ENCODE measurements around the gene CALR3.
A peak's percentile ranks its signal among the peaks of the same experiment; 100 is the strongest.
"Not testable (repeated sequence)": the region's sequence is repeated elsewhere in the genome, so short reads cannot be mapped to it uniquely, and the experiment has no call there.

Gene CALR3

DNA sequence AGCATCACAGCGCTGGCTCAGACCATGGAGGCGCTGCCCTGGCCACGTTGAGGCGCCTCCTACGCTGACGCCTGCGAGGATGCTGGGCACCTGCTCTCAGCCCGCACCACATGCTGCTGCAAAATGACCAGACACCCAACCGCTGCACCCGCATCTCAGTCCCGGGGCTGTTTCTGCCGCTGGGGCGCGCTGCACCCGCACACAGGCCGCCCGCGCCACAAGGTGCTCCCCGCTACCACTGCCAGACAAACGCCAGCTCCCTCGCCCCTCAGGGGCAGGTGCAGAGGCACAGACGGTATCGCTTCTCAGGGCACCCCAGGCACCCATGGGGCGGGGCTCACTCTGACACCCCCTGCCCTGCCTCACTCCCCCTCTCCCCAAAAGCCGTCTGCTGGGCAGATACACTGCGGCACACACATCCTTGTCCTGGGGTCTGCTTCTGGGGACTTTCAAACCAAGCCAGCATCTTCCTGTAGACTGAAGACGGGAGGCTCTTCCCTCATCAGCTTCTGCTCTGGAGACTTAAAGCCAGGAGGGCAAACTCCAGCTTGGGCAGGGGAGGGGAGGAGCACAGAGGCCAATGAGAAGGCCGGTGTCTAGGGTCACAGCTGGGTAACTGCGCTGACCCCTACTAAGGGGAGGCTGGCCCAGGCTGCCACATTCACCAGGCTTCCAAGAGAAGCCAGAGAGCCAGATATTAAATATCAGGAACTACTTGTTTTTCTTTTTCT is 29.9 kb upstream of the CALR3 start:
- no peak for DNase-seq
- intact Hi-C loops (cut with DNase I), result no loop called here

DNA sequence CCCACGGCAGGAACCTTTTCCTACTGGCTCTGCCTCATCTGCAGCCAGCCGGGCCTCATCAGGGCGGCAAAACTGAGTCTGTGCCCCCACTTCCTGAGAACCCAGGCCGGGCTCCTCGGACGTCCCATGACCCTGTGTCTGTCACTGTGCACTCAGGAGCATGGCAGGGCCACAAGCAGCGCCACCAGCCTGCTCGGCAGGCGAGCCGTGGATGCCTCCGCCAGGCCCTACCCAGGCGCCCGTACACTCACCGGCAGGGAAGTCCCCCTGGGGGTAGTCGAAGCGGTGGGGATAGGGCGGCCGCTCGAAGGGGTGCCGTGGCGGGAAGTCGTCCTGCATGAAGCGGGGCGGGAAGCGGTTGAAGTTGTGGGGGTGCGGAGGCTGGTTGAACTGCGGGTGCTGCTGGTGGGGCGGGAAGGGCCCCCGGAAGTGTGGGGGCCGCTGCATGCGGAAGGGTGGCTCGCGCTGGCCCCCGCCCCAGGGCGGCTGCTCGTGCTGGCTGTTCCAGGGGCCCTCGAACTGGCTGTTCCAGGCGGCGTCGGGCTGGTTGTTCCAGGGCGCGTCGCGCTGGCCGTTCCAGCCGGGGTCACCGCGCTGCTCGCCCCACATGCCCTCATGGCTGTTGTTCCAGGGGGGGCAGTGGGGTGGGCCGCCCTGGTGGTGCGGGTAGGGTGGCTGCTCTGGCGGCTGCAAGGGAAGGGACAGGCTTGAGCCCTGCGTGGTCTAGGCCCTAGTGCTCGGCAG is 29.2 kb upstream of the CALR3 start:
- intact Hi-C loops (cut with DNase I), result no loop called here
- no peak for DNase-seq

DNA sequence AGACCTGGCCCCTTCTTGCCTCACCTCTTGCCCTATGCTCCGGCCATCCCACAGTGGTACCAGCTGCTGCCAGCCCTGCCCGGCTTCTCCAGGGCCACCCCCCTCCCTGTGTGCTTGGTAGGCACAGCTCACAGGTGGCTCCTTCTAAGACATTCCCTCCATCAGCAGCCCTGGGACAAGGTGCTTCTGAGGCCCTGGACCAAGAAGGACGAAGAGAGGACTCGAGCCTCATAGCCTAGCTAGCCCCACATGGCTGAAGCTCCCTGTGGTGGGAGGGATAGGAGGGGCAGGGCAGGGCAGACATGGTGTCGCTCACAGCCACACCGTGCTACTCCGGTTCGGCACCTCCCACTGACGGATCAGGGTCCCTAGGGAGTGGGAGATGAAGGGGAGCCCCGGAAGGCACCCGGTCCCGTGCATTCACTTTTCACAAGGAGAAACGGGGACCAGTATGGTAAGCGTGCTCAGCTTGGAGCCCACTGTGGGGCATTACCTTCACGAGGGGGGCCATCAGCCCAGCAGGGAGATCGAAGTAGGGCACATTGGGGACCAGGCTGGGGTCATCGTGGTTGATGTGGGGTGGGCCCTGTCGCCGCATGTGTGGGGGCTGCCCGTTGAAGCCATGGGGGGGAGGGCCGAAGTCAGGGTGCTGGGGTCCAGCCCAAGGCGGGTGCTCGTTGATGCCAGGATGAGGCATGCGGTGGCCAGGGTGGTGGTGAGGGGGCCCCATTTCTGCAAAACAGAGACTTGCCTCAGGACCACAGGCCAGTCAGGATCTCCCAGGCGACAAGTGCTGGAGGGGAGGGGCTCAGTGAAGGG is 26.8 kb upstream of the CALR3 start:
- intact Hi-C loops (cut with DNase I), result no loop called here
- DNase-seq, result no peak

DNA sequence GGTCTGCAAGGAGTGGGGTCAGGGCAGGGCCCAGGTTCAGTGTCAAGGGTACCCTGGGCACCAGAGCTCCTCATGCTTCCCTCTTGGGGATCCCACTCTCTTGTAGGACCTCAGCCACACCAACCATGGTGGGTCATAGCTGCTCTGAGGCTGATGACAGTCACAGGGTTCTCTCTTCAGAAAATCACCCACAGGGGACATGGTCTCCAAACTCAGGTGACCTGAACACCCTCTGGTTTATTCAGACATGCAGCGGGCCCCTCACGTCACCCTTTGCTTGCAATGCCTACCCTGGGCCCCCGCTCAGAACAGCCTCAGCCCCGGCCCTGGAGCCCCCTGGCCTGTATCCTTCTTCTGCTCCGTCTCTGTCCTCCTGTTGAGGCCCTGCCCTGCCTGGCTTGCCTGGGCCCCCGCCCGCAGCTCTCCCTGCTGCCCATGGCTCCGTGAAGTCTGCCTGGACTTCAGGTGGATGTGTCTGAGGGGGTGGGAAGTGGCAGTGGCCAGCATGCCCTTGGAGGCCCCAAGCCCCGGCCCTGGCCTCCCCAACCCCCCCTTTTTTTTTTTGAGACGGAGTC is 25.8 kb upstream of the CALR3 start:
- DNase-seq, result no peak
- intact Hi-C loops (cut with DNase I), result no loop called here

DNA sequence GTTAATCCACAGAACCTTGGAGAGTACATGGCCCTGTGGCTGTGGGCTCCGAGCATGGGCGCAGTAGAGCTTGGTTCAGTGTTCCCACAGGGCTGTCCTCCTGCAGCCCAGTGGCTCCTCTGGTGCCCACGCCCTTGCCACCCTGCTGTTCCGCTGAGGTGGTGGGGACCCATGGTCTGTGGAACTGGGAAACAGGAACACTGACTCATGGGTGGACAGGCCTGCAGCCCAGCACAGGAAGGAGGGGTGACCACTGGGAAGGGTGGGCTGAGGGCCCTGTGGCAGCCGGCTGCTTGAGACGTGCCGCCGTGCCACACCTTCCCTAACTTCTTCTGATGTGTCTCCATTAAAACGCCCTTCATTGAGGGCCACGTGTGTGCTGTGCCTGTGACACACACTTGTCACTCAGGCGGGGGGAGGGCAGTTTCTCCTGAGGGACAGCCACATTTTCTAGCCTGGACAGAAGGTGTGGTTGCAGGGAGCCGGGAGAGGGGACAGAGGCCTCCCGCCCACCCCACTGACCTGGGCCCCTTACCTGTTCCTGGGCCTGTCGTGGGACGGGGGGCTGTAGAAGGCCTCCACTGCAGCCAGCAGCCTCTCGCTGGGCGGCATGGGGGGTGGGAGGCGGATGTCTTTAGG is 25.1 kb upstream of the CALR3 start:
- no peak for DNase-seq
- intact Hi-C loops (cut with DNase I), result no loop called here

DNA sequence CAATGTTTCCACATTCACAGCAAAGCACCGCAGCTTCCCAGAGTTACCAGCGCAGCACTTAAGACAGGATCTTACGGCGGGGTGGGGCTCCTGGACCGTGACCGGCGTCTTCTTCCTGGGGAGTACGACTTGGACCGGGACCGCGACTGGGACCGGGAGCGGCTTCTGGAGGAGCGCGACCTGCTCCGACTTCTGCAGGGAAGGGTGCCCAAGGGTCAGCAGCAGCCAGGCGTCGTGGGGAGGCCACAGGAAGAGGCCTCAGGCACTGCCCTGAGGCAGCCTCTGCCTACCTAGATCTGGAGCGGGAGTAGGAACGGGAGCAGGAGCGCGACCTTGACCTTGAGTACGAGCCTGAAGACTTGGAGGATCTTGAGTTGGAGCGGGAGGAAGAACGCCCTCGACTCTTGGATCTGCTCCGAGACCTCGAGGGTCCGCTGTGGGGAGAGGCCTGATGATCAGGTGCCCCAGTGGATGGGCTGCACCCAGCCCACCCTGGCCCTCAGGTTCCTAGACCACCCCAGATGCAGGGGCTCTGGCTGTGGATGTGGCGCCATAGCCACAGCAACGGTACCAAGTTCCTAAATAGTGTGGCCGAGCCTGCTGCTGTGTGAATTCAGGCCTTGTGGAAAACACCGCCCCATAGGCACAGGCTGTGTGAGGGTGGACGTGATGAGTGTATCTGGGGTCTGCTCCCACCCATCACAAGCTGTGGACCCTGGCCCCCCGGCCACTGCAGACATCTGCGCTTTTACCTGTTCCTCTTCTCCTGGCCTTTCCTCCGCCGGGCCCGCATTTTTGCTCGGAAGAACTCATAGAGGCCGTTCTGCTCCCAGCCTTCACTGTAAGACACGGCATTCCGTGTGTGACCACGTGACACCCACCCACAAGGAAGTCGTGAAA is 24.4 kb upstream of the CALR3 start:
- intact Hi-C loops (cut with DNase I), result no loop called here
- DNase-seq, result no peak

DNA sequence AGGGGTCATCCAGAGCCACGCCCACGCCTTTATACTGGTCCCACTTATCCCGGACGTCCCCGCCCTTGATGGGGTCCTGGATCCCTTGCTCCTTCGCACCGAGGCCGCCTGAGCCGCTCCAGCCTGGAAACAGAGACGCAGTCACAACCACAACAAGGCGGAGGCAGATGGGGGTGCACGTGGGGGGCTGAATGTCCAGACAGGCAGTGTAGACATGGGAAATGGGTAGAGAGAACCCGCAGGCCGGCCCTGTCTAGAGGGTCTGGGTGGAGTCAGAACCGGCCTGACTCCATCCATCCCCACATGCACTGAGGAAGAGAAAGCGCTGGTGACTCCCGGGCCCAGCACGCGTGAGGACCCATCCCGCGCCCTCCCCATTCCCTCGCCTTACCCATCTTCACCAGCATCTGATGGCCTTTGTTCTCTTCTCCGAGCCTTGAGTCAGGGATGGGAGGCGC is 23.3 kb upstream of the CALR3 start:
- DNase-seq, result no peak
- intact Hi-C loops (cut with DNase I), result no loop called here

DNA sequence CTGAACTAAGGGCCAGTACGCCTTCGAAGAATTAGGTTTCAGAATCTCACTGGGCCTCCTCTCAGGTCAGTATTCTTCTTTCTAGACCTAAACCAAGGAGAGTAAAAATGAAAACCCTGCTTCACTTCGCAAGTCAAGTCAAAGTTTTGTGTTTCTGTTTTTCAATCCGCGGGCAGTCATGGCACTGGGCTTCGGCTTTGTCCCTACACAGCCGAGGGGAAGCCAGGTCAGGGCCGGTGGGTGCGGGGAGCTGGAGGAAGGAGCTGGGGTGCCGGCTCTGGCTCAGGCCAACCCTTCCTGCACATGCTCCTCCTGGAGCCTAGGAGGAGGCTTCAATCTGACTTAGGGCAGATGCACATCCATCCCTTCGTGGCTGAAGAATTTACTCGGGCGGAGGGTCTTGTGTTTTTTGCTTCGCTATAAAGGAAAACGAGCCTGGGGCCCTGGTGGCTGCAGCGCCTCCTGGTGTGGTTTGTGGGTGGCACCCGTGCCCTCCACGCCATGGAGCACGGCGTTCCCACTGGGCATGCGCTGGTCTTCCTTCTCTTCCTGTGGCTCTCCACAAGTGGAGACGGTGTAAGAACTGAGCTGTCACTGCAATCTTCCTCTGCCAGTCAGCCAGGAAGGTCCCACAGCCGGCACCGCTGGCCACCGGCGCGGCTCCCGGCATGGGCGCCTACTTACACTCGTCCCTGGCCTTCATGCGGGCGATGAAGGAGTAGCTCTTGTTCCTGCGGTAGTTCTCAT is 22.7 kb upstream of the CALR3 start:
- DNase-seq, result no peak
- intact Hi-C loops (cut with DNase I), result no loop called here

DNA sequence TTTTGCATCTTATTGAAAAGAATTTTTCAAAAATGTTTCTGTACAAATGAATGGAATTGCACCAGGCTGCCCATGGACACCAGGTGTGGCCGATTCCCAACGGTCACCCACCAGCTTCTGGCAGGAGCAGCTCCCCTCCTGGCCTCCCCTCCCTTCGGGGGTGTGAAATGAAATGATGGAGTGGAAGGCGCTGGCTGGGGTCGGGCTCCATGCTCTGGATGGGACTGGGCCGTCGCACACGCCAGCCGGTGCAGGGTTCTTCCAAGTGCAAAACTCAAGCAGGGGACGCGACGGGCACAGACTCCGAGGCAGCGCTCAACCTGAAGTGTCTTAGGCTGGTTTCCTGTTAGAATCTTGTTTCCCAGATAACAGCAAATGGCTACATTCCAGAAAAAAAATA is 22.1 kb upstream of the CALR3 start:
- intact Hi-C loops (cut with DNase I), result no loop called here
- DNase-seq, result no peak

DNA sequence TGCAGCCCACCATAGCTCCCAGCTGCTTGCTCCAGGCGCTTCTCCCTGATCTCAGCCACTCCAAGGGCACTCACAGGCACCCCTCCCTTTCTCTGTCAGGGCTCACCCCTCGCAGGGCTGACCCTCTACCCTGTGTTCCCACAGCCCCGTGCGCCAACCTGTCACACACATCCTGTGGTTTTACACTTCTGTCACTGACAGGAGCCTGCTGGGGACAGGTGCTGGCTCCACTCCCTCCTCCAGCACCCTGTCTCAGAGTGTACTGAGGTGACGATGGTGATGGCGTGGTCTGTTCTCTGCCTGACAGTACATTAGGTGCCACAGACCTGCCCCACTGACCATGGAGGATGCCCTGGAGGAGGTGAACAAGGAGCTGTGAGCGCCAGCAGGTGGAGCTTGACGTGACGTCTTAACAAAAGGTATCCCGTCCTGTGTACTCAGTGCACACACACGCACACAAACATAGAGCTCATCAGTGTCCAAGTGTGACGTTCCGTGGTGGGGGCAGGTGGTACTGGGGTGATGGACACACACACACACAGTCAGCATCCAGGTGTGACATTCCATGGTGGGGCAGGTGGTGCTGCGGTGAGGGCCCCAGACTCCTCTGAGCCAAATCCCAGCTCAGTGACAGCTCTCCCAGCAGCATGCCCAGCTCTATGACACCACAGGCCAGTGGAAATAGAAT is 21.1 kb upstream of the CALR3 start:
- no peak for DNase-seq
- intact Hi-C loops (cut with DNase I), result no loop called here

DNA sequence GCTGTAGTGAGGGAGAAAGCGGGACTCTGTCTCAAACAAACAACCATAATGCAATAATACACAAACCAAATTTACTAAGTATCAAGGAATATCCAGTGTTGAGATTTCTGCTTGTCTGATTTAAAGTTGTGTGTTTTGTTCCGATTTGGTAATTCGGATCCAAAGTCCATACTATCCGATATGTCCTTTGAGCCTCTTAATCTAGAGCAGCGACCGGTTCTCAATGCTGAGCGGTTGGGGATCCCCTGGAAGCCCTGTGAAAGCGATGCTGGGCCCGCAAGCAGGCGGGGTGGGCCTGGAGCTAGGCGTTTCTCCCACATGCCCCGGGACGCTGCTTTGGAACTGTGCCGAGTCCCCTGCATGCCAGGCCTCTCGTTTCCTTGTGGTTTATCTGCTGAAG is 20.4 kb upstream of the CALR3 start:
- intact Hi-C loops (cut with DNase I), result no loop called here
- DNase-seq, result no peak

DNA sequence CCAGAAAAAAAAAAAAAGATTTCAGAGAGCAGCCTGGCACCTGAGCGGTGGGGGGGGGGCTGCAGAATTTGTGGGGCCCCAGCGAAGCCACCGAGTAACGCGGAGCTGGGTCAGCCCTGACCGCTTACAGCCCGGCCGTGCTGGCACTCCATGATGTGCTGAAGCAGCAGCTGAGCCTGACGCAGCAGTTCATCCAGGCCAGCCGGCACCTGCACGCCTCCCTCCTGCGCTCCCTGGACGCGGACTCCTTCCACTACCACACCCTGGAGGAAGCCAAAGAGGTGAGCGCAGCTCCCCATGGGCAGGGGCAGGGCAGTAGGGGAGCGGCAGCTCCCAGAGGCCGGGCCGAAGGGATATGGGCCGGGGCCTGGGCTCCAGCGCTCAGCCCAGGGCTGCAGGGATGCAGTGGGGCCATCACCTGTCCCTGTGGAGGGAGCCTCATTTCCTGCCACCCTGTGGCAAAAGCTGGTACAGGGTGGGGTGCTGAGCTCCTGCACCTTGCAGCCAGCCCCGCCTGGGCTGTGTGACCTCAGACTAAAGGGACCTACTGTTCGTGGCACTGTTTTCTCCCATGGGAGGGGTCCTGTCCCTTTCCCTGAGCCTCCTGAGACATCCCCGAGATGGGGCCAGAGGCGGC is 18.5 kb upstream of the CALR3 start:
- intact Hi-C loops (cut with DNase I), result no loop called here
- DNase-seq, result no peak

DNA sequence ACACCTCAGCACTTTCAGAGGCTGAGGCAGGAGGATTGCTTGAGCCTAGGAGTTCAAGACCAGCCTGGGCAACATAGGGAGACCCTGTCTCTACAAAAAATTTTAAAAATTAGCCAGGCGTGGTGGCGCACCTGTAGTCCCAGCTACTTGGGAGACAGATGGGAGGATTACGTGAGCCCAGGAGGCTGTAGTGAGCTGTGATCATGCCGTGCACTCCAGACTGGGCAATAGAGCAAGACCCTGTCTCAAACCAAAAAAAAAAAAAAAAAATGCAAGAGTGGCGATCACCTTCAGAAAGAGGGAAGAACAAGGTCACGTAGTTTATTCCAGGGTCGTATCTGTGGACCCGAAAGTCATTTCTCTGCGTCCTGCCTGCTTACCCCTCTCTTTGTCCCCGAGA is 16.6 kb upstream of the CALR3 start:
- intact Hi-C loops (cut with DNase I); DNase-seq: not testable (repeated sequence)

DNA sequence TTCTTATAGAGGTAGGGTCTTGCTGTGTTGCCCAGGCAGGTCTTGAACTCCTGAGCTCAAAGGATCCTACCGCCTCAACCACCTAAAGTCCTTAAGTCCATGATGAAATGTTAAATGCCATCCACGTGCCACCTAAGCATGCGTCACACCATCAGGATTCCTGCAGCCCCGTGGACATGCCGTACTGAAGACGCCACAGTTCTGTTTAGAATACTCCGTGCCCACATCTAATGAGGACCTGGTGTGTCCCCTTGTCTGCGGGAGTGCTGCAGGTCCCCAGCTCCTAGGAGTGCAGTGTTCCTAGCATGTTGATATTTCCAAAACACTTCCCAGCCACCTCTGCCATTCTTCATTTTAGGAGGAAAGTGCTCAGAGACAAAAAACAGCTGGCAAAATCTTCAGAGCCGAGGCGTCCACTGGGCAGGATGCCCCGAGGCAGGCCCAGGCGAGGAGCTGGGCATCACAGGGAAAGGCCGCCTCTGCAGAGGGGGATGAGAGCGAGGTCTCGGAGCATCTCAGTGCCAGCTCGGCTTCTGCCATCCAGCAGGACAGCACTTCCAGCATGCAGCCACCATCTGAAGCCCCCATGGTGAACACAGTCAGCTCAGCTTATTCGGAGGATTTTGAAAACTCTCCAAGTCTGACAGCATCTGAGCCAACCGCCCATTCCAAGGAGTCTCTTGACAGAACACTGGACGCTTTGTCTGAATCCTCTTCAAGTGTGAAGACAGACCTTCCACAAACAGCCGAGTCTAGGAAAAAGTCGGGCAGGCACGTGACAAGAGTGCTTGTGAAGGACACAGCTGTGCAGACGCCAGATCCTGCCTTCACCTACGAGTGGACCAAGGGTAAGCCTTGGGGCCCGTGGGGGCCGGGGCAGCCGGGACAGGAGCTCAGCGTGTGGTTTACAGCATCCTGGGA is 13.4 kb upstream of the CALR3 start:
- peak; percentile 37 to 94 (median 65) for DNase-seq
- intact Hi-C loops (cut with DNase I), result no loop called here

DNA sequence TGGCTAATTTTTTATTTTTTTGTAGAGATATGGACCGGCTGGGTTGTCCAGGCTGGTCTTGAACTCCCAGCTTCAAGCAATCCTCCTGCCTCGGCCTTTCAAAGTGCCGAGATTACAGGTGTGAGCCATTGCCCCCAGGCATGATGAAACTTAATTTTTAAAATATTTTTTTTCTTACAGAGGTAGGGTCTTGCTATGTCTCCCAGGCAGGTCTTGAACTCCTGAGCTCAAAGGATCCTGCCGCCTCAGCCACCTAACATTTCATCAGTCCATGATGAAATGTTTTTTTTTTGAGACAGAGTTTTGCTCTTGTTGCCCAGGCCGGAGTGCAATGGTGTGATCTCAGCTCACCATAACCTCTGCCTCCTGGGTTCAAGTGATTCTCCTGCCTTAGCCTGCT is 12.6 kb upstream of the CALR3 start:
- DNase-seq, result no peak
- intact Hi-C loops (cut with DNase I), result no loop called here

DNA sequence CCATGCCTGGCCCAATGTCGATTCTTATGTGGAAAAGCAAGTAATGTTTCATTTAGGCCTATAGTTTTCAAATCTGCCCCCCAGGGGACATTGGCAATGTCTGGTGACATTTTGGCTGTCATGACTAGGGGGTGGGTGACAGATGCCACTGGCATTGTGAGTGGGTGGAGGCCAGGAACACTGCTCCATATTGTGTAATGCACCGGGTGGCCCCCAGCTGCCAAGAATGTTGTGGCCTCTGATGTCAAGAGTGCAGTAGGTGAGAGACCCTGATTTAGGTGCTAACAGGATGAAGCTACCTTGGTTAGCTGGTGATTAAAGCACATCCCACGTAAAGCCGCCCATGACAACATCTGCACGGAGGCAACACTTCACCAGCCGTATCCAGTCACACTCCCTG is 11.0 kb upstream of the CALR3 start:
- no peak for DNase-seq
- intact Hi-C loops (cut with DNase I), result no loop called here

DNA sequence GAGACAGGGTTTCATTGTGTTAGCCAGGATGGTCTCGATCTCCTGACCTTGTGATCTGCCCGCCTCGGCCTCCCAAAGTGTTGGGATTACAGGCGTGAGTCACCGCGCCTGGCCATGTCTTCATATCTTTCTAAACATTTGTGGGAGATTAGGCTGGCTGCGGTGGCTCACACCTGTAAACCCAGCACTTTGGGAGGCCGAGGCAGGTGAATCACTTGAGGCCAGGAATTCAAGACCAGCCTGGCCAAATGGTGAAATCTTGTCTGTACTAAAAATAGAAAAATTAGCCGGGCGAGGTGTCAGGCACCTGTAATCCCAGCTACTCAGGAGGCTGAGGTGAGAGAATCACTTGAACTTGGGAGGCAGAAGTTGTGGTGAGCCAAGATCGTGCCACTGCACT is 10.2 kb upstream of the CALR3 start:
- DNase-seq; intact Hi-C loops (cut with DNase I): not testable (repeated sequence)

Data from posterior cingulate gyrus (tissue), 11 donors.